ENCODE measurements around the gene MKI67. TPM values are rescaled to one million over a fixed set of nuclear protein-coding genes. Genes with fewer than 3 reads are reported as not detected.
"Not testable (repeated sequence)": the region's sequence is repeated elsewhere in the genome, so short reads cannot be mapped to it uniquely, and the experiment has no call there.

The MKI67 gene
- total RNA-seq, 1 donor from 2014 or later, result 1.2 TPM

DNA sequence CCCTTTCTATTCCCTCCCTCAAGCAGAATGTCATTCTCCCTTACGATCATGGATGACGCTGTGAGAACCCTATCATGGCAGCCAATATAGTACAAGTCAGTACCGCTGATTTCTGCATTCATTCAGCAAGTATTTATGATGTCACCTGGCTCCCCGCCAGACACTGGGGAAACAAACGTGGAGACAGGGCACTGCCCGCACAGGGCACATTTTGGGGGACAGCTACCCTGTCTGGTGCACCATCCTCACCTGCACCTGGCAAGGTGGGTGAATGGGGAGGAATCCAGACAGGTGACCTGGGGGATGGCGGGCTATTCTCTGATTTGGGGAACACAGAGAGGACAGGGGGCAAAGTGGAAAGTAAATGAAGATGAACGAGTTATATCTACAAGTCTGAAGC, 28.4 kb downstream of the MKI67 start:
- TF ChIP-seq, protein P1, sequence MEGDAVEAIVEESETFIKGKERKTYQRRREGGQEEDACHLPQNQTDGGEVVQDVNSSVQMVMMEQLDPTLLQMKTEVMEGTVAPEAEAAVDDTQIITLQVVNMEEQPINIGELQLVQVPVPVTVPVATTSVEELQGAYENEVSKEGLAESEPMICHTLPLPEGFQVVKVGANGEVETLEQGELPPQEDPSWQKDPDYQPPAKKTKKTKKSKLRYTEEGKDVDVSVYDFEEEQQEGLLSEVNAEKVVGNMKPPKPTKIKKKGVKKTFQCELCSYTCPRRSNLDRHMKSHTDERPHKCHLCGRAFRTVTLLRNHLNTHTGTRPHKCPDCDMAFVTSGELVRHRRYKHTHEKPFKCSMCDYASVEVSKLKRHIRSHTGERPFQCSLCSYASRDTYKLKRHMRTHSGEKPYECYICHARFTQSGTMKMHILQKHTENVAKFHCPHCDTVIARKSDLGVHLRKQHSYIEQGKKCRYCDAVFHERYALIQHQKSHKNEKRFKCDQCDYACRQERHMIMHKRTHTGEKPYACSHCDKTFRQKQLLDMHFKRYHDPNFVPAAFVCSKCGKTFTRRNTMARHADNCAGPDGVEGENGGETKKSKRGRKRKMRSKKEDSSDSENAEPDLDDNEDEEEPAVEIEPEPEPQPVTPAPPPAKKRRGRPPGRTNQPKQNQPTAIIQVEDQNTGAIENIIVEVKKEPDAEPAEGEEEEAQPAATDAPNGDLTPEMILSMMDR (IDR thresholded peaks at IDR 0.05; ENCODE audit: borderline replicate concordance), result no peak
- Histone ChIP-seq H3K27me3 (ENCODE audit: low read depth) (peaks cover 33% of the 10 kb centered on the region), H3K4me1 (no peaks in the 10 kb centered on the region), H3K9me3 (replicated peaks) (no peaks in the 10 kb centered on the region), H3K27ac (replicated peaks) (no peak overlapping the region), H3K36me3 (no peaks in the 10 kb centered on the region), H3K4me3 (no peak overlapping the region)
- DNase-seq, result no peak
- intact Hi-C loops (cut with micrococcal nuclease), result no loop called here

DNA sequence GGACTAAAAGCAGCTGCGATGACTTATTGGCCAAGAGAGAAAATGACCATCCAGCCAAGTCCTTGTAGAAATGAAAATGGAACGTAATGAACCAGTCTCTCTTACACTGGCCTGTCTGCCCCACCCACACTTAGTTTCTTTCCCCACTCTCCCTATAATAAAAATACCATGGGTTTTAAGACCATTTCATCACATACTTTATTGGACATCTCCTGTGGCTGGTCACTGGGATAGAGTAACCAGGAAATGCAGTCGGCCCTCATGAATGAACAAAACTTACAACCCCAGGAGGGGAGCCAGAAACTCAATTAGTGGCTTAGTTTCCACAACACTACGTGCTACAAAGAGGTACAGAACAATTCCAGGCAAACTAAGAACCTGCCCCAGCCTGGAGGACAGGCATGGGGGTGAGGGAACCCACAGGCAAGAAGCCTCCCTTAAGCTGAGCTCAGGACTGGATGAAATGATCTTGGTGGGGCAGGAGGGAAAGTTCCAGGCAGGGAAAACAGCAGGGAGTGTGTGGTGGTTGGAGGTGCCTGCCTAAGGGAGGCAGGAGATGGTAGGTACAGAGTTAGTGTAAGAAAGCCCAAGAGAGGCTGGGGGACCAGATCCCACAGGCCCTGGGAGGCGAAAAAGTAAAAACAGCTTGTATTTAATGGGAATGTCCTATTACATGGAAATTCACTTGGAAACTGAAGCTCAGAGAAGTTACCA, 29.6 kb downstream of the MKI67 start:
- intact Hi-C loops (cut with micrococcal nuclease), result no loop called here
- TF ChIP-seq, protein P1 (IDR thresholded peaks at IDR 0.05; ENCODE audit: borderline replicate concordance), result no peak

DNA sequence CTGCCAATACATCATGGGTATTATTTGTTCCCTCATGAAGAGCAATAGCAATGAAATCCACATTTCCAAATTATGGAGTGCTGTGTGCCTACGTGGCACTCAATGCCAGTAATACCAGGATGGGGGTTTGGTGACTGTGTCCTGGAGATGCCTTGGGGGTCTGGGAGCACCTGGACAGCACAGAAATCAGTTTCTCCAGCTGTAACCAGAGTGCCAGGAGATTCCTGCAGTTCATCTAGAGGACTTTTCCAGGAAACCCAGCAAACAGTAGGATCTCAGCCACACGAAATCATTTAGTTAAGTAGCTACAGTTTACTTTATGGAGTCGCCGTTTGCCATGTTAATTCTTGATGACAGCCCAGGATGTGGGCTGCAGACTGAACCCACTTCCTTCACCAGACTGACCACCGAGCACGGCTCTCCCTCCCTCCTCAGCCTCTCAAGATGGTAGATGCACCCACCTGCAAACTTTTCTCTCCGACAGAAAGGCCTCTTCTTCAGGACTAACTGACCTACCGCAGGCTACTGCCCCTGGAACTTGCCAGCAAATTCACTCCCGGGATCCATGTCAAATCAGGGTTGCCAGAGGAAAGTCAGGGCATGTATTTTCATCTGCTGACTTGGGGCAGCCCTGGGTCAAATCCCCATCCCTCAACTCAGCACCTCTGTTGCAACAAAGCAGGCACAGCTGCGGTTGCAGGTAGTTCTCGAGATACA, 30.3 kb downstream of the MKI67 start:
- H3K27me3 ChIP-seq (ENCODE audit: low read depth), result peaks cover 48% of the 10 kb centered on the region
- no peaks in the 10 kb centered on the region for H3K9me3 ChIP-seq (replicated peaks)
- no peaks in the 10 kb centered on the region for H3K4me1 ChIP-seq
- DNase-seq, result no peak
- no peaks in the 10 kb centered on the region for H3K36me3 ChIP-seq
- intact Hi-C loops (cut with micrococcal nuclease), result no loop called here
- H3K27ac ChIP-seq (replicated peaks), result no peak overlapping the region
- TF ChIP-seq, protein P1 (IDR thresholded peaks at IDR 0.05; ENCODE audit: borderline replicate concordance), result no peak
- H3K4me3 ChIP-seq, result no peak overlapping the region

More for the DNA sequence above, 29.6 kb downstream of the MKI67 start:
- Histone ChIP-seq H3K27ac (replicated peaks) (no peak overlapping the region), H3K4me1 (no peaks in the 10 kb centered on the region), H3K27me3 (ENCODE audit: low read depth) (peaks cover 41% of the 10 kb centered on the region), H3K4me3 (no peak overlapping the region), H3K9me3 (replicated peaks) (no peaks in the 10 kb centered on the region), H3K36me3 (no peaks in the 10 kb centered on the region)
- no peak for DNase-seq

DNA sequence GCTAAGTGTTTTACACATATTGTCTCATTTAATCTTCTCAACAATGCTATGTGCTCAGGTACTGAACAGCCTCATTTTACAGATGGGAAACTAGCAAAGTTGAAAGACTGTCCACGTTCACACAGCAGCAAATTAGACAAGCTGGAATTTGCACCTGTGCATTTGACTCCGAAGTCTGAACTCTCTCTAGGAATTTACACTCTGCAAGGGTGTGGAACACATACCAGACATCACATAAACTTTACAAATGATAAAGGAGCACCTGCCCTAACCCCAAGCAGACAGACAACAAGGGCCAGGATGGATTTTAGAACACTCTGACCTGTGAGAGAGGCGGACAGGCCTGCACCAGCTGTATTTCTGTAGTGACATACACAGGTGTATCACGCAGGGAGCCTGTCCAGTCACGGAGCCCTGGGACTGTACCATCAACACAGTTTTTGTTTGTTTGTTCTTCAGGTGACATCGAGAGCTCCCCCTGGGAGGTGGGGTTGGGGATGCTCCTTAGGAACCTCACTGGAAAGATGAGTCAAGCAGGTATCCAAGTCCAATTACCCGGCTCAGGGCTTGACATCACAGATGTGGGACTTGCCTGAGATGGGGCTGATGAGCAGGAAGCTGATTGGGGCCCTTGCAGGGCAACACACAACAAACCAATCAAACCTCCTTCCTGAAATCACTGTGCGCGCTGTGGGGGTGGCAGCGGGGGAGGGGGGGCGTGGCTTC, 31.0 kb downstream of the MKI67 start:
- H3K4me3 ChIP-seq, result no peak overlapping the region
- H3K27ac ChIP-seq (replicated peaks), result no peak overlapping the region
- H3K4me1 ChIP-seq, result no peaks in the 10 kb centered on the region
- no peak for DNase-seq
- peaks cover 55% of the 10 kb centered on the region for H3K27me3 ChIP-seq (ENCODE audit: low read depth)
- no peaks in the 10 kb centered on the region for H3K36me3 ChIP-seq
- H3K9me3 ChIP-seq (replicated peaks), result no peaks in the 10 kb centered on the region
- intact Hi-C loops (cut with micrococcal nuclease), result no loop called here
- TF ChIP-seq, protein P1 (IDR thresholded peaks at IDR 0.05; ENCODE audit: borderline replicate concordance), result no peak

DNA sequence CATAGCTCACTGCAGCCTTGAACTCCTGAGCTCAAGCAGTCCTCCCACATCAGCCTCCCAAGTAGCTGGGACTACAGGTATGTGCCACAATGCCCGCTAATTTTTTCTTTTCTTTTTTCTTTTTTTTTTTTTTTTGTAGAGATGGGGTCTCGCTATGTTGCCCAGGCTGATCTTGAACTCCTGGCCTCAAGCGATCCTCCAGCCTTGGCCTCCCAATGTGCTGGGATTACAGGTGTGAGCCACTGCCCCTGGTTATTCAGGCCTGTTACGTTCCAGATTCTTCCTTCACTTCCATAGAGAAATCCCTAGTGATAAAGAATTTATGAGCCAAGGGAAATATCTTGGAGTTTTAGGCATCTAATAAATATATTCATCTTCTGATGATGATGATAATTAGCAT, 31.6 kb downstream of the MKI67 start:
- H3K4me1 ChIP-seq; intact Hi-C loops (cut with micrococcal nuclease); H3K9me3 ChIP-seq (replicated peaks); H3K27ac ChIP-seq (replicated peaks); DNase-seq; H3K36me3 ChIP-seq; H3K4me3 ChIP-seq: not testable (repeated sequence)
- peaks cover 54% of the 10 kb centered on the region for H3K27me3 ChIP-seq (ENCODE audit: low read depth)

Measured in left ventricle myocardium inferior (tissue), 1 donor.